DOHH2 (cell line): ENCODE measurements around the gene COL27A1.

Experiments
- H3F3A ChIP-seq: fragments of 200-600 bp; sonication (generic), shearing (Covaris generic); 2 replicates; pipeline ENCODE4 v1.6.0; 2016; ENCODE audit warnings: antibody characterized with exemption, mild to moderate bottlenecking; ENCODE audit not compliant: control insufficient read depth, insufficient read depth
- H3K27ac ChIP-seq: fragments of 200-600 bp; sonication (generic); 2 replicates; pipeline ENCODE4 v1.5.1; 2014; ENCODE audit warnings: low read depth, mild to moderate bottlenecking, low read length, moderate library complexity
- H3K27me3 ChIP-seq: fragments of 200-600 bp; sonication (generic); 2 replicates; pipeline ENCODE4 v1.6.1; 2014; ENCODE audit warnings: mild to moderate bottlenecking, low read length, mixed read lengths; ENCODE audit not compliant: control insufficient read depth
- H3K36me3 ChIP-seq: fragments of 200-600 bp; sonication (generic); 2 replicates; pipeline ENCODE4 v1.6.1; 2014; ENCODE audit warnings: mild to moderate bottlenecking, low read length, moderate library complexity, mixed read lengths; ENCODE audit not compliant: control insufficient read depth
- H3K4me1 ChIP-seq: fragments of 200-600 bp; sonication (generic); 2 replicates; pipeline ENCODE4 v1.6.1; 2014; ENCODE audit warnings: mild to moderate bottlenecking, low read length, mixed read lengths; ENCODE audit not compliant: control insufficient read depth
- H3K4me2 ChIP-seq: fragments of 200-600 bp; sonication (generic); 2 replicates; pipeline ENCODE4 v1.6.0; 2014; ENCODE audit warnings: mild to moderate bottlenecking, low read length, moderate library complexity
- H3K4me3 ChIP-seq: fragments of 200-600 bp; sonication (generic); 2 replicates; pipeline ENCODE4 v1.5.1; 2014; ENCODE audit warnings: mild to moderate bottlenecking, low read length, mixed read lengths
- H3K79me2 ChIP-seq: fragments of 200-600 bp; sonication (generic); 2 replicates; pipeline ENCODE4 v1.6.1; 2014; ENCODE audit warnings: mild to moderate bottlenecking, low read length, mixed read lengths; ENCODE audit not compliant: control insufficient read depth
- H3K9me2 ChIP-seq: fragments of 200-600 bp; sonication (generic); replicated peaks from 2 replicates; pipeline ENCODE4 v1.6.1; 2014; ENCODE audit warnings: mild to moderate bottlenecking, low read length, mixed read lengths; ENCODE audit not compliant: control insufficient read depth
- H3K9me3 ChIP-seq: fragments of 200-600 bp; sonication (generic); 2 replicates; pipeline ENCODE4 v1.6.1; 2014; ENCODE audit warnings: antibody characterized with exemption, low read length, mixed read lengths; ENCODE audit not compliant: control insufficient read depth, insufficient read depth
- H4K20me1 ChIP-seq: fragments of 200-600 bp; sonication (generic); 2 replicates; pipeline ENCODE4 v1.6.0; 2014; ENCODE audit warnings: low read depth, mild to moderate bottlenecking, antibody characterized with exemption, low read length, moderate library complexity; ENCODE audit not compliant: control insufficient read depth, insufficient read depth
- CTCF ChIP-seq: fragments of 200-600 bp; sonication (generic); IDR thresholded peaks from one replicate; pipeline ENCODE4 v1.5.1; 2014; ENCODE audit warnings: antibody characterized with exemption, mild to moderate bottlenecking, low read depth, low read length; ENCODE audit not compliant: poor library complexity, severe bottlenecking
- EZH2phosphoT487 ChIP-seq: fragments of 200-600 bp; sonication (generic); IDR thresholded peaks from 2 replicates; pipeline ENCODE4 v1.6.1; 2017; ENCODE audit warnings: borderline replicate concordance, mild to moderate bottlenecking, antibody characterized with exemption, low read length, moderate library complexity, mixed read lengths

The COL27A1 gene

GRCh38 chr9:114150608-114151007 is 4.7 kb upstream of the COL27A1 start:
- Histone ChIP-seq H3F3A (no peaks in the 10 kb centered on the region), H3K27ac (no peak overlapping the region), H3K9me3 (no peaks in the 10 kb centered on the region), H4K20me1 (no peaks in the 10 kb centered on the region), H3K4me1 (no peaks in the 10 kb centered on the region), H3K4me2 (no peak overlapping the region), H3K79me2 (no peaks in the 10 kb centered on the region), H3K4me3 (no peak overlapping the region), H3K9me2 (no peaks in the 10 kb centered on the region), H3K27me3 (peaks cover 8% of the 10 kb centered on the region), H3K36me3 (no peaks in the 10 kb centered on the region)
- no peak for TF ChIP-seq EZH2phosphoT487
- no peak for TF ChIP-seq CTCF

GRCh38 chr9:114151426-114151956 is 3.8 kb upstream of the COL27A1 start:
- Histone ChIP-seq H3K4me3 (no peak overlapping the region), H3K27me3 (peaks cover 8% of the 10 kb centered on the region), H3K27ac (no peak overlapping the region), H3K4me1 (no peaks in the 10 kb centered on the region), H3K36me3 (no peaks in the 10 kb centered on the region), H3K9me3 (no peaks in the 10 kb centered on the region), H3K9me2 (no peaks in the 10 kb centered on the region), H3F3A (no peaks in the 10 kb centered on the region), H3K79me2 (peaks cover 2% of the 10 kb centered on the region), H4K20me1 (no peaks in the 10 kb centered on the region), H3K4me2 (no peak overlapping the region)
- no peak for TF ChIP-seq CTCF
- no peak for TF ChIP-seq EZH2phosphoT487

- no peak for TF ChIP-seq CTCF
- TF ChIP-seq EZH2phosphoT487 = no peak
- Histone ChIP-seq H3K36me3 (no peaks in the 10 kb centered on the region), H3K27ac (no peak overlapping the region), H3K9me3 (no peaks in the 10 kb centered on the region), H3K27me3 (peaks cover 8% of the 10 kb centered on the region), H3K4me2 (no peak overlapping the region), H4K20me1 (no peaks in the 10 kb centered on the region), H3K79me2 (peaks cover 25% of the 10 kb centered on the region), H3K4me3 (no peak overlapping the region), H3F3A (no peaks in the 10 kb centered on the region), H3K4me1 (no peaks in the 10 kb centered on the region), H3K9me2 (no peaks in the 10 kb centered on the region)
Observed at GRCh38 chr9:114153761-114154599, 1.4 kb upstream of the COL27A1 start.
